ENCODE data around the gene LCN2.
"Not testable (repeated sequence)": the region's sequence is repeated elsewhere in the genome, so short reads cannot be mapped to it uniquely, and the experiment has no call there.

The LCN2 gene

GRCh38 chr9:128169925-128170324, 20.7 kb downstream of the LCN2 start:
- DNase-seq, result no peak

- no peak for DNase-seq
Observed at GRCh38 chr9:128174062-128174461, 24.8 kb downstream of the LCN2 start.

- DNase-seq, result no peak
Observed at GRCh38 chr9:128175102-128175563, 25.9 kb downstream of the LCN2 start.

- DNase-seq, result no peak
Observed at GRCh38 chr9:128175726-128176125, 26.5 kb downstream of the LCN2 start.

- DNase-seq, result no peak
Observed at GRCh38 chr9:128178806-128179431, 29.7 kb downstream of the LCN2 start.

GRCh38 chr9:128180001-128180400, 30.7 kb downstream of the LCN2 start:
- no peak for DNase-seq

- no peak for DNase-seq
Observed at GRCh38 chr9:128180447-128180846, 31.2 kb downstream of the LCN2 start.

GRCh38 chr9:128181480-128181879, 32.2 kb downstream of the LCN2 start:
- DNase-seq, result not testable (repeated sequence)

- no peak for DNase-seq
Observed at GRCh38 chr9:128182893-128183588, 33.8 kb downstream of the LCN2 start.

- no peak for DNase-seq
Observed at GRCh38 chr9:128185979-128186965, 37.0 kb downstream of the LCN2 start.

- no peak for DNase-seq
Observed at GRCh38 chr9:128187361-128187760, 38.1 kb downstream of the LCN2 start.

GRCh38 chr9:128188209-128188608, 39.0 kb downstream of the LCN2 start:
- no peak for DNase-seq

- no peak for DNase-seq
Observed at GRCh38 chr9:128190013-128190412, 40.8 kb downstream of the LCN2 start.

GRCh38 chr9:128190516-128191405, 41.5 kb downstream of the LCN2 start:
- no peak for DNase-seq

- no peak for DNase-seq
Observed at GRCh38 chr9:128191406-128192046, 42.3 kb downstream of the LCN2 start, which contains the start of gene CIZ1. CIZ1 (minus strand) TSS chr9:128191572; CDS start chr9:128190857, 715 bp downstream.

- DNase-seq, result no peak
Observed at GRCh38 chr9:128192601-128193371, 43.5 kb downstream of the LCN2 start.

- no peak for DNase-seq
Observed at GRCh38 chr9:128193469-128194096, 44.3 kb downstream of the LCN2 start.

GRCh38 chr9:128201441-128202369, 52.5 kb downstream of the LCN2 start:
- no peak for DNase-seq

- no peak for DNase-seq
Observed at GRCh38 chr9:128202648-128203023, 53.4 kb downstream of the LCN2 start.

Data from cortex of kidney (tissue), 1 donor.